Measurements from ENCODE around the gene ARPP19. TPM values are rescaled to one million over a fixed set of nuclear protein-coding genes. Genes with fewer than 3 reads are reported as not detected.

ARPP19 gene
- total and polyA plus RNA-seq, 10 of the 15 experiments (the other 5 are each of a cell fraction or from before 2014, with no cell fraction given): 77.2 to 167 (median 121) TPM

GRCh38 chr15:52532427-52532826, 36.4 kb downstream of the ARPP19 start (continued):
- no peak for TF ChIP-seq NKRF (conservative IDR thresholded peaks at IDR 0.05)
- TF ChIP-seq ZBED1 (IDR thresholded peaks at IDR 0.05; ENCODE audit: borderline replicate concordance): no peak
- TF ChIP-seq MYC (IDR thresholded peaks at IDR 0.05; ENCODE audit: insufficient read depth, insufficient read length, insufficient replicate concordance, low read length, severe bottlenecking): no peak
- TF ChIP-seq ZBTB11 (CRISPR knock-in tag; IDR thresholded peaks at IDR 0.05): no peak
- no peak for TF ChIP-seq MEF2A (IDR thresholded peaks at IDR 0.05; ENCODE audit: insufficient read depth, low read depth, low read length)
- TF ChIP-seq ZSCAN29 (IDR thresholded peaks at IDR 0.05): no peak
- TF ChIP-seq NFXL1 (IDR thresholded peaks at IDR 0.05; ENCODE audit: borderline replicate concordance): no peak
- TF ChIP-seq MEF2B (IDR thresholded peaks at IDR 0.05; ENCODE audit: partially characterized antibody, poor library complexity, severe bottlenecking): no peak

Measured in GM12878 (cell line).